Activated naive CD4-positive, alpha-beta T cell treated with anti-CD3 and anti-CD28 coated beads, Interleukin-2, amount 10 ng/mL, durations not matched to agents 7 days and 5 days (primary cell): ENCODE results near the gene PAK6.
A peak's percentile ranks its signal among the peaks of the same experiment; 100 is the strongest.

ENCODE experiments used
- CTCF ChIA-PET: fragments of 350-600 bp; sonication (Branson Sonifier 250); formaldehyde crosslinking; loops from one replicate; lab custom pipeline; 2021; ENCODE audit warnings: antibody characterized with exemption; lab: Charles Lee
- DNase-seq: peaks from one replicate; pipeline ENCODE4 v3.0.0-alpha.2; 2020
- H3K27ac Mint-ChIP-seq: one replicate; pipeline ENCODE4 v1.8.0; 2021; ENCODE audit warnings: mild to moderate bottlenecking, moderate library complexity, mixed read lengths
- H3K27me3 Mint-ChIP-seq: one replicate; pipeline ENCODE4 v1.8.0; 2021; ENCODE audit warnings: mild to moderate bottlenecking, mixed read lengths
- H3K36me3 Mint-ChIP-seq: one replicate; pipeline ENCODE4 v1.8.0; 2021; ENCODE audit warnings: mixed read lengths
- H3K4me1 Mint-ChIP-seq: one replicate; pipeline ENCODE4 v1.8.0; 2021; ENCODE audit warnings: mixed read lengths
- H3K4me3 Mint-ChIP-seq: one replicate; pipeline ENCODE4 v1.8.0; 2021; ENCODE audit warnings: mild to moderate bottlenecking, moderate library complexity, mixed read lengths
- H3K9me3 Mint-ChIP-seq: one replicate; pipeline ENCODE4 v1.8.0; 2021; ENCODE audit warnings: mixed read lengths

The PAK6 gene

DNA sequence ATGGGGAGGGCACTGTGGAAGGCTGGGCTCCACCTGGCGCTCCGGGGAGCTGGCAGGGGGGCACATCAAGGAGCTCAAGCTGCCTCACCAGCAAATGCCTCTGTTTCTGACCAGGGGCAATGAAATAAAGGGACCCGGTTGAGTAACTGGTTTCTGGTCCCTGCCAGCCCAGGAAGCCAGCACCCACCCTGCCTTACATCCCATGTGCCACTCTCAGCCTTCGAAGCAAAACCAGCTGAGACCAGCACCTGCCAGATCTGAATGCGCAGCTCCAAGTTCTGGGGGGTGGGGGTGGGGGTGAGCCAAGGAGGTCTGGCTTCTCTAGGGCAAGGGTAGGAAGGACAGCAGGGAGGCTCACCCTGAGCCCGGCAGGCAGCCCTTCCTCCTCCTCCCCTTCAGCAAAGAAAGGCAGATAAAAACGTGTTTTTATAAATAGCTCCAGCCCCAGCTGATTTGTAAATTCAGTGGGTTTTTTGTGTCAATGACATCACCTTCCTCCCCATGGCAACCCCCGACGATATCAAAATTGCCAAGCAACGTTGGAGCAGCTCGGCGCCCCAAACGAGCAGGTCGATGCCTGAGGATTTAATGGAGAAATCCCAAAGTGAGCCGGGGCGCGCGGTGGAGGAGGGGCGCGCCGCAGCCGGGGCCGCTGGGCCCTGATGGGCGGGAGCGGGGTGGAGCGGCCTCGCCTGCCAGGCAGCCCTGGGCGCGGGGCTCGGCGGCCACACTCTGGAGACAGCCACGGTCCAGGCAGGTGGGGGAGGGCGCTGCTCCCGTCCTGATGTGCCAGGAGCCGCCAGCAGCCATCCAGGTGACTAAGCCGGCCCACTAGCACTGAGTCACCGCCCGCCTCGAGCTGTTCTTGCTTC is at the start of gene PAK6:
TSS of gene PAK6 (plus strand) at position 532 of the 872 bp plus-strand sequence. CDS start 25,723 bp downstream, outside the sequence.
- Mint-ChIP-seq H3K27me3 (peaks cover 60% of the 10 kb centered on the region), H3K9me3 (no peaks in the 10 kb centered on the region), H3K36me3 (no peaks in the 10 kb centered on the region), H3K4me1 (peaks cover 16% of the 10 kb centered on the region), H3K4me3 (no peak within 1 kb of the TSS), H3K27ac (no peak within 1 kb of the TSS)
- DNase-seq: peak; percentile 45
- CTCF ChIA-PET: interaction anchor here (0.6 to 5.2 kb wide), 5 partner anchors 15 to 236 kb away, joined by 3 to 26 read pairs (median 3); no protein-coding TSS in a partner anchor

- CTCF ChIA-PET: interaction anchor here (1.4 kb wide), 1 partner anchor 142 kb away, joined by 3 read pairs; no protein-coding TSS in a partner anchor
- no peaks in the 10 kb centered on the region for H3K27me3 Mint-ChIP-seq
- H3K27ac Mint-ChIP-seq: no peak overlapping the region
- peaks cover 2% of the 10 kb centered on the region for H3K4me1 Mint-ChIP-seq
- peaks cover 54% of the 10 kb centered on the region for H3K36me3 Mint-ChIP-seq
- no peaks in the 10 kb centered on the region for H3K9me3 Mint-ChIP-seq
- H3K4me3 Mint-ChIP-seq: no peak overlapping the region
- no peak for DNase-seq
Measured at GRCh38 chr15:40190591-40190990, 48.3 kb upstream of the PAK6 start.

- no peak overlapping the region for H3K4me3 Mint-ChIP-seq
- H3K27me3 Mint-ChIP-seq: no peaks in the 10 kb centered on the region
- H3K9me3 Mint-ChIP-seq: no peaks in the 10 kb centered on the region
- H3K36me3 Mint-ChIP-seq: peaks cover 69% of the 10 kb centered on the region
- no peak overlapping the region for H3K27ac Mint-ChIP-seq
- CTCF ChIA-PET: interaction anchor here (0.6 kb wide), 1 partner anchor 17 kb away, joined by 3 read pairs; no protein-coding TSS in a partner anchor
- H3K4me1 Mint-ChIP-seq: peaks cover 26% of the 10 kb centered on the region
- no peak for DNase-seq
Measured at GRCh38 chr15:40192942-40193341, 45.9 kb upstream of the PAK6 start.

- Mint-ChIP-seq H3K36me3 (peaks cover 66% of the 10 kb centered on the region), H3K27me3 (no peaks in the 10 kb centered on the region), H3K9me3 (no peaks in the 10 kb centered on the region), H3K4me3 (no peak overlapping the region), H3K27ac (peak overlapping the region; percentile 31), H3K4me1 (peaks cover 39% of the 10 kb centered on the region)
- no peak for DNase-seq
- CTCF ChIA-PET: interaction anchor here (0.7 to 1.3 kb wide), 3 partner anchors 20 to 152 kb away, joined by 3 to 6 read pairs (median 3); no protein-coding TSS in a partner anchor
Measured at GRCh38 chr15:40197434-40197833, 41.4 kb upstream of the PAK6 start.

- Mint-ChIP-seq H3K27me3 (no peaks in the 10 kb centered on the region), H3K9me3 (no peaks in the 10 kb centered on the region), H3K27ac (peak overlapping the region; percentile 38), H3K4me3 (no peak overlapping the region), H3K4me1 (peaks cover 39% of the 10 kb centered on the region), H3K36me3 (peaks cover 68% of the 10 kb centered on the region)
- DNase-seq: no peak
- CTCF ChIA-PET: interaction anchor here (0.7 to 2.6 kb wide), 8 partner anchors 13 to 153 kb away, joined by 3 to 12 read pairs (median 4); no protein-coding TSS in a partner anchor
Measured at GRCh38 chr15:40198355-40199085, 40.3 kb upstream of the PAK6 start.

GRCh38 chr15:40204100-40204499 is 34.8 kb upstream of the PAK6 start:
- CTCF ChIA-PET: interaction anchor here (1.2 kb wide), 1 partner anchor 13 kb away, joined by 4 read pairs; no protein-coding TSS in a partner anchor
- Mint-ChIP-seq H3K27ac (no peak overlapping the region), H3K36me3 (peaks cover 48% of the 10 kb centered on the region), H3K9me3 (no peaks in the 10 kb centered on the region), H3K27me3 (no peaks in the 10 kb centered on the region), H3K4me1 (peaks cover 1% of the 10 kb centered on the region), H3K4me3 (no peak overlapping the region)
- DNase-seq: no peak

GRCh38 chr15:40217166-40217824 is 21.6 kb upstream of the PAK6 start:
- no peak overlapping the region for H3K4me3 Mint-ChIP-seq
- peak; percentile 54 for DNase-seq
- peaks cover 48% of the 10 kb centered on the region for H3K36me3 Mint-ChIP-seq
- H3K4me1 Mint-ChIP-seq: no peaks in the 10 kb centered on the region
- CTCF ChIA-PET: interaction anchor here (0.6 to 4.4 kb wide), 33 partner anchors 11 to 187 kb away, joined by 3 to 102 read pairs (median 5); partner anchors contain the start of genes BUB1B, PAK6 and PLCB2
- no peaks in the 10 kb centered on the region for H3K27me3 Mint-ChIP-seq
- no peak overlapping the region for H3K27ac Mint-ChIP-seq
- H3K9me3 Mint-ChIP-seq: no peaks in the 10 kb centered on the region

DNA sequence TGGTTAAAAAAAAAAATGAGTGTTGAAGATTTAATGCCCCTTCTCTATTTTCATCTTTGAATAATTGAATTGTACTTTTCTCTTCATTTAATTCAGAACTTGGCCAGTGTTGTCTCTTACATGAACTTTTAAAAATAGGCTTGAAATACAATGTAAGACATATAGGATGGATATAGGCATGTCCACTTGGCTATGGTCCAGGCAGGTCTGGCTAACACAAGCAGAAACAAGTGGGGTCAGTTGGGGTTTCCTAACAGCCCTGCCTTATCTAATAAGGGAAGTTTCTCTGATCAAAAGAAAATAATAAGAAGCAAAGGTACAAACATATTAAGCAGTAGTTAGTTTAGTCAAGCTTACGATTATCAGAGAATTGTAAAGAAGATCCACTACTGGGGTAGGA is 19.1 kb upstream of the PAK6 start:
- CTCF ChIA-PET: interaction anchor here (4.4 kb wide), 1 partner anchor 55 kb away, joined by 102 read pairs; no protein-coding TSS in a partner anchor
- no peak for DNase-seq
- Mint-ChIP-seq H3K9me3 (no peaks in the 10 kb centered on the region), H3K4me1 (peaks cover 3% of the 10 kb centered on the region), H3K4me3 (no peak overlapping the region), H3K27ac (no peak overlapping the region), H3K36me3 (peaks cover 44% of the 10 kb centered on the region), H3K27me3 (no peaks in the 10 kb centered on the region)

- Mint-ChIP-seq H3K4me3 (no peak overlapping the region), H3K36me3 (peaks cover 44% of the 10 kb centered on the region), H3K27ac (no peak overlapping the region), H3K27me3 (no peaks in the 10 kb centered on the region), H3K9me3 (no peaks in the 10 kb centered on the region), H3K4me1 (peaks cover 14% of the 10 kb centered on the region)
- no peak for DNase-seq
- CTCF ChIA-PET: interaction anchor here (2.2 kb wide), 1 partner anchor 52 kb away, joined by 24 read pairs; no protein-coding TSS in a partner anchor
Measured at GRCh38 chr15:40222131-40222530, 16.7 kb upstream of the PAK6 start.

- no peak for DNase-seq
- Mint-ChIP-seq H3K27me3 (no peaks in the 10 kb centered on the region), H3K9me3 (no peaks in the 10 kb centered on the region), H3K36me3 (peaks cover 28% of the 10 kb centered on the region), H3K4me1 (peaks cover 14% of the 10 kb centered on the region), H3K4me3 (no peak overlapping the region), H3K27ac (peak overlapping the region; percentile 15)
- CTCF ChIA-PET: interaction anchor here (1.1 to 6.7 kb wide), 4 partner anchors 9 to 81 kb away, joined by 3 to 33 read pairs (median 12); partner anchors contain the start of gene PLCB2
Measured at GRCh38 chr15:40226736-40227135, 12.1 kb upstream of the PAK6 start.

DNA sequence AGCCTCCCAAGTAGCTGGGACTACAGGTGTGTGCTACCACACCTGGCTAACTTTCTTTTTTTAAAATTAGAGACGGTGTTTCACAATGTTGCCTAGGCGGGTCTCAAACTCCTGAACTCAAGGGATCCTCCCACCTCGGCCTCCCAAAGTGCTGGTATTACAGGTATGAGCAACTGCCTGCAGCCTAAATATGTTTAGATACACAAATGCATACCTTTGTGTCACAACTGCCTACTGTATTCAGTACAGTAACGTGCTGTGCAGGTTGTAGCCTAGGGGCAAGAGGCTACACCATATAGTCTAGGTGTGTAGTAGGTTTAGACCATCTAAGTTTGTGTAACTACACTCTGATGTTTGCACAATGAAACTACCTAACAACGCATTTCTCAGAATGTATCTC is 9.5 kb upstream of the PAK6 start:
- no peak for DNase-seq
- no peaks in the 10 kb centered on the region for H3K9me3 Mint-ChIP-seq
- H3K36me3 Mint-ChIP-seq: peaks cover 23% of the 10 kb centered on the region
- no peaks in the 10 kb centered on the region for H3K27me3 Mint-ChIP-seq
- CTCF ChIA-PET: interaction anchor here (1.2 to 6.7 kb wide), 3 partner anchors 12 to 45 kb away, joined by 4 to 33 read pairs (median 6); no protein-coding TSS in a partner anchor
- H3K4me3 Mint-ChIP-seq: no peak overlapping the region
- no peak overlapping the region for H3K27ac Mint-ChIP-seq
- H3K4me1 Mint-ChIP-seq: peaks cover 14% of the 10 kb centered on the region

- no peak overlapping the region for H3K4me3 Mint-ChIP-seq
- no peak overlapping the region for H3K27ac Mint-ChIP-seq
- H3K9me3 Mint-ChIP-seq: no peaks in the 10 kb centered on the region
- no peak for DNase-seq
- peaks cover 13% of the 10 kb centered on the region for H3K4me1 Mint-ChIP-seq
- H3K36me3 Mint-ChIP-seq: peaks cover 17% of the 10 kb centered on the region
- H3K27me3 Mint-ChIP-seq: no peaks in the 10 kb centered on the region
- CTCF ChIA-PET: interaction anchor here (1.2 to 6.7 kb wide), 3 partner anchors 13 to 44 kb away, joined by 4 to 33 read pairs (median 6); no protein-coding TSS in a partner anchor
Measured at GRCh38 chr15:40229956-40230355, 8.9 kb upstream of the PAK6 start.

DNA sequence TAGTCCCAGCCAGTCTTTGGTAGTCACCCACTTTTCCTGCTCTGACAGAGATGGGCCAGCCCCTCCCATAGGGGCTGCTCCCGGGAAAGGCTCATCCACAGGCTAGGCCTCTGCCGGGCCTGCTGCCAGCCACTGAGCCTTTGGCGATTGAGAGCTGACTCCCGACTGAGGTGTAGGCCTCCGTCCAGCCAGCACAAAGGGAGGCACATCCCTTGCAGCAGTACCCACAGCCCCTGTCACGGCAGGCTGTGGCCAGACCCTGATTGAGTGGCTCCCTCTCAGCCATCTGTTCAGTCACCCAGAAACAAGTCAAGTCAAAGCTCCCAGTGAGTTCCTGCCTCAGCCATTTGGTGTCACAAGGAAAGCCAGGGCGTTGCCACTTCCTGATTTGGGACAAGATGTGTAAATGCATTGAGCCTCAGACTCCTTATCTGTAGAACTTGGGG is 6.2 kb upstream of the PAK6 start:
- H3K4me3 Mint-ChIP-seq: no peak overlapping the region
- H3K27me3 Mint-ChIP-seq: peaks cover 5% of the 10 kb centered on the region
- no peaks in the 10 kb centered on the region for H3K9me3 Mint-ChIP-seq
- peaks cover 15% of the 10 kb centered on the region for H3K36me3 Mint-ChIP-seq
- CTCF ChIA-PET: interaction anchor here (1.3 kb wide), 1 partner anchor 42 kb away, joined by 3 read pairs; no protein-coding TSS in a partner anchor
- peaks cover 3% of the 10 kb centered on the region for H3K4me1 Mint-ChIP-seq
- no peak for DNase-seq
- no peak overlapping the region for H3K27ac Mint-ChIP-seq
